HEK293 (cell line): ENCODE data around the gene CCSER1.

Experiments used
- CTCF ChIP-seq: fragments of 450-650 bp; formaldehyde crosslinking; IDR thresholded peaks from 2 replicates; pipeline ENCODE4 v1.5.1; 2016; ENCODE audit warnings: missing biosample characterization, missing genetic modification characterization
- MYNN ChIP-seq: fragments of 450-650 bp; formaldehyde crosslinking; IDR thresholded peaks from 2 replicates; pipeline ENCODE4 v1.5.1; 2016; ENCODE audit warnings: missing biosample characterization, missing genetic modification characterization, borderline replicate concordance
- ZNF23 ChIP-seq: fragments of 450-650 bp; formaldehyde crosslinking; IDR thresholded peaks from 2 replicates; pipeline ENCODE4 v1.5.1; 2016; ENCODE audit warnings: missing biosample characterization, missing genetic modification characterization, borderline replicate concordance

GRCh38 chr4:90852237-90852636 is 725.0 kb downstream of the CCSER1 start:
- TF ChIP-seq CTCF (tag by site-specific recombination), result no peak
- no peak for TF ChIP-seq ZNF23 (tag by site-specific recombination)
- TF ChIP-seq MYNN (tag by site-specific recombination), result no peak
